IPS-20b (cell line): ENCODE results near the gene KIF2C.

ENCODE experiments used
- H3K27ac ChIP-seq: one replicate; pipeline ENCODE4 v1.5.1; 2013; ENCODE audit warnings: low read length
- H3K27me3 ChIP-seq: 2 replicates; pipeline ENCODE4 v1.6.1; 2013; ENCODE audit warnings: mild to moderate bottlenecking, low read length, inconsistent platforms; ENCODE audit not compliant: insufficient read depth
- H3K36me3 ChIP-seq: 2 replicates; pipeline ENCODE4 v1.6.1; 2013; ENCODE audit warnings: low read depth, mild to moderate bottlenecking, inconsistent platforms, low read length, moderate library complexity; ENCODE audit not compliant: insufficient read depth
- H3K4me1 ChIP-seq: 2 replicates; pipeline ENCODE4 v1.6.1; 2013; ENCODE audit warnings: mild to moderate bottlenecking, control low read depth, inconsistent platforms, low read length, moderate library complexity; ENCODE audit not compliant: insufficient read depth
- H3K4me3 ChIP-seq: 2 replicates; pipeline ENCODE4 v1.5.1; 2013; ENCODE audit warnings: mild to moderate bottlenecking, low read length, inconsistent platforms
- H3K9ac ChIP-seq: 2 replicates; pipeline ENCODE4 v1.6.1; 2013; ENCODE audit warnings: low read depth, mild to moderate bottlenecking, inconsistent platforms, low read length, moderate library complexity
- H3K9me3 ChIP-seq: 2 replicates; pipeline ENCODE4 v1.6.1; 2013; ENCODE audit warnings: mild to moderate bottlenecking, low read depth, low read length, inconsistent platforms; ENCODE audit not compliant: insufficient read depth

The KIF2C gene

GRCh38 chr1:44777969-44778635 lies 38.5 kb downstream of the KIF2C start:
- H3K27ac ChIP-seq: no peak overlapping the region
- H3K9me3 ChIP-seq: no peaks in the 10 kb centered on the region
- peak overlapping the region; percentile 99; the same call in 1 of the 2 replicates for H3K9ac ChIP-seq
- H3K27me3 ChIP-seq: no peaks in the 10 kb centered on the region
- peak overlapping the region; percentile 83; the same call in 1 of the 2 replicates for H3K4me3 ChIP-seq
- H3K4me1 ChIP-seq: peaks cover 4% of the 10 kb centered on the region; the same call in 1 of the 2 replicates
- peaks cover 56% of the 10 kb centered on the region for H3K36me3 ChIP-seq

GRCh38 chr1:44778705-44779576 lies 39.3 kb downstream of the KIF2C start:
- Histone ChIP-seq H3K27ac (no peak overlapping the region), H3K9me3 (no peaks in the 10 kb centered on the region), H3K36me3 (peaks cover 56% of the 10 kb centered on the region), H3K4me1 (peaks cover 8% of the 10 kb centered on the region; the same call in 1 of the 2 replicates), H3K9ac (peak overlapping the region; percentile 99; the same call in 1 of the 2 replicates), H3K4me3 (no peak overlapping the region; the same call in none of the 2 replicates), H3K27me3 (no peaks in the 10 kb centered on the region)

DNA sequence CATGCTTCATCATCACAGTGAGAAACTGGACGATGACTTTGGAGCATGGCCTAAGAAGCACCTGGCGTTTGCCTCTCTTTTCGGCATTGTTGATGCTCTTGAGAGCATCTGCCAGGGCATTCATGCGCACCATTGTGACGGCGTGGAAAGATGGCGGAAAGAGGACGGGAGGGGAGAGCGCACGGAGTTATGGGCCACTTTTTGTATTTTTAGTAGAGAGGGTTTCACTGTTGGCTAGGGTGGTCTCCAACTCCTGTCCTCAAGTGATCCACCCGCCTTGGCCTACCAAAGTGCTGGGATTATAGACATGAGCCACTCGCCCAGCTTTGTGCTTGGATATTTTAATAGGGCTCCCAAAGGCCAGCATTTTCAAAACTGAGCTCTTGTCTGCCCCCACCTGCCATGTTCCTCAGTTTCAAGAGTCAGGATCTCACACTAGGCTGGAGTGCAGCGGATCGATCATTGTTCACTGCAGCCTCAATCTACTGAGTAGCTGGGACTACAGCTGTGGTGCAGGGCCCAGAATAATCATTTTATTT lies 41.0 kb downstream of the KIF2C start:
- peaks cover 56% of the 10 kb centered on the region for H3K36me3 ChIP-seq
- no peak overlapping the region for H3K4me3 ChIP-seq
- H3K27me3 ChIP-seq: peaks cover 13% of the 10 kb centered on the region
- no peaks in the 10 kb centered on the region for H3K9me3 ChIP-seq
- H3K9ac ChIP-seq: no peak overlapping the region
- no peak overlapping the region for H3K27ac ChIP-seq
- H3K4me1 ChIP-seq: peaks cover 11% of the 10 kb centered on the region; the same call in 1 of the 2 replicates

- Histone ChIP-seq H3K9ac (peak overlapping the region; percentile 66; the same call in 1 of the 2 replicates), H3K9me3 (no peaks in the 10 kb centered on the region), H3K36me3 (peaks cover 27% of the 10 kb centered on the region), H3K4me3 (peak overlapping the region; percentile 53), H3K27ac (no peak overlapping the region), H3K4me1 (peaks cover 15% of the 10 kb centered on the region; the same call in 1 of the 2 replicates), H3K27me3 (peaks cover 23% of the 10 kb centered on the region)
These were observed 44.1 kb downstream of the KIF2C start for GRCh38 chr1:44783697-44784093.

- H3K9me3 ChIP-seq: no peaks in the 10 kb centered on the region
- H3K36me3 ChIP-seq: peaks cover 20% of the 10 kb centered on the region
- peaks cover 23% of the 10 kb centered on the region for H3K27me3 ChIP-seq
- no peak overlapping the region for H3K27ac ChIP-seq
- peak overlapping the region; percentile 64 for H3K4me3 ChIP-seq
- H3K4me1 ChIP-seq: peaks cover 15% of the 10 kb centered on the region; the same call in 1 of the 2 replicates
- peak overlapping the region; percentile 72; the same call in 1 of the 2 replicates for H3K9ac ChIP-seq
These were observed 44.7 kb downstream of the KIF2C start for GRCh38 chr1:44784094-44785028.

DNA sequence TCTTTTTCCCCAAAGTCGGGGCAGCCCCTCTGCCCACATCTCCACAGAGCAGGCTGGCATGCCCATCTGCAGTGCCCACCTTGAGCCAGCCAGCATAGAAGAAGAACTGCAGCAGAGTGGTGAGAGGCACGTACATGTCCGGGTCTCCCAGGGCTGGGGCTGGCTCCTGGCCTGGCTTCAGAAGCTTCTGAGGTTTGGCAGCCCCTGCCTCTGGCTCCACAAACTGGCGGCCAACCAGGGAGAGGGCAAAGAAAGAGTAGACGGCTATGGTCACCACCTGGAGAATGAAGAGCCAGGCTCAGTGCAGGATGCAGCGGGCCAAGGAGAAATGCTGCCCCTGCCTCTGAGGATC lies 45.4 kb downstream of the KIF2C start:
- Histone ChIP-seq H3K9ac (no peak overlapping the region), H3K27me3 (peaks cover 23% of the 10 kb centered on the region), H3K36me3 (peaks cover 13% of the 10 kb centered on the region; the same call in 1 of the 2 replicates), H3K9me3 (no peaks in the 10 kb centered on the region), H3K27ac (no peak overlapping the region), H3K4me1 (peaks cover 18% of the 10 kb centered on the region; the same call in 1 of the 2 replicates), H3K4me3 (peak overlapping the region; percentile 64)

DNA sequence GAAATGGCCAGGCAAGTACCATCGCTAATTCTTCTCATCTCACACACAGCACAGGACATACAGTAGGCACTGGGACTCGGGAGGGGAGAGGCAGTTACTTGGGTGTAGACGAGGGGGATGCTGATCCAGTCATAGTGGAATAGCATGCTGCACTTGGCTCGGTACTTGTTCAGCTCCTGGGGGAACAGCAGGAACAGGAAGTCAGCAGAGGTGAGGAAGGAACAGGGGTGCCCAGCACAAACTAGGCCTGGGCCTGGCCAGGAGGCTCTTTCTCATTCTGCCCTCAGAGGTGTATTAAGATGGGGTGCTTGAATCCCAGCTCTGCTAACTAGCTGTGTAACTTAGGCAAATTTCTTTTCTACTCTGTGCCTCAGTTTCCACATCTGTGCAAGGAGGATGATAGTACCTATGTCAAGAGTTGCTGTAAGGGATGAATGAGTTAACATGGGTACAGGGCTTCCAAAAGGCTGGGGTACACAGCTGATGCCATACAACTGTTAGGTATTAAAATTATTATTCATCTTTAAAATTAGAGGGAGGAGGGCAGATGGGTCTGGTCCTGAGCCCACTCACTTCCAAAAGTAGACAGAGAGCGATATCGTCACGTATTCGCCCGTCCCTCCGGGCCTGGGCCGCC lies 46.0 kb downstream of the KIF2C start:
- Histone ChIP-seq H3K9ac (peak overlapping the region; percentile 75; the same call in 1 of the 2 replicates), H3K36me3 (peaks cover 9% of the 10 kb centered on the region; the same call in 1 of the 2 replicates), H3K27me3 (peaks cover 23% of the 10 kb centered on the region), H3K4me3 (peak overlapping the region; percentile 66; the same call in 1 of the 2 replicates), H3K9me3 (no peaks in the 10 kb centered on the region), H3K27ac (no peak overlapping the region), H3K4me1 (peaks cover 18% of the 10 kb centered on the region; the same call in 1 of the 2 replicates)

- H3K27ac ChIP-seq: no peak overlapping the region
- H3K9me3 ChIP-seq: no peaks in the 10 kb centered on the region
- peaks cover 23% of the 10 kb centered on the region for H3K27me3 ChIP-seq
- peak overlapping the region; percentile 75; the same call in 1 of the 2 replicates for H3K9ac ChIP-seq
- H3K36me3 ChIP-seq: peaks cover 3% of the 10 kb centered on the region; the same call in 1 of the 2 replicates
- H3K4me1 ChIP-seq: peaks cover 18% of the 10 kb centered on the region; the same call in 1 of the 2 replicates
- H3K4me3 ChIP-seq: peak overlapping the region; percentile 66
These were observed 46.7 kb downstream of the KIF2C start for GRCh38 chr1:44786138-44786840.

DNA sequence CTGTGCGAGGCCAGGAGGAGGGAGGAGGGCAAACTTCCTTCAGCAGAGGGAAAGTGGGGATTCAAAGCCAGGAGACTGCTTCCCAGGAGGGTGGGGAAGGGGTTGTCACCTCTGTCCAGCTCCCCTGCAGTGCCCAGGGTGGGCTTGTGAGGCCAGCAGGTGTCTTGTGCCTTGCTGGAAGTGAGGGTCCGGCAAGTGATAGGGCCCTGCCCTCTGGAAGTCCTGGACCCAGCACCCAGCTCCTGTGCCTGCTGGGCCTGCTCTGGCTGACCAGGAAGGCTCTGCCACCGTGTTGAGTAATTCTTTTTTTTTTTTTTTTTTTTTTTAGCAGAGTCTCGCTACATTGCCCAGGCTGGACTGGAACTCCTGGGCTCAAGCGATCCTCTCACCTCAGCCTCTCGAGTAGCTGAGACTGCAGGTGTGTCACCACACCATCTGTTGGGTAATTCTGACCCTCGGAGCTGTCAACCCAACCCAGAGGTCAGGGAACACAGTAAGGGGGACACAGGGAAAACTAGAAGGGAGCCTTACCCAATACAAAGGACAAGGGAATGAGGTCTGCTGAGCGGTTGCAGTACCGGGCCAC lies 47.3 kb downstream of the KIF2C start:
- H3K27ac ChIP-seq: no peak overlapping the region
- peaks cover 23% of the 10 kb centered on the region for H3K27me3 ChIP-seq
- no peaks in the 10 kb centered on the region for H3K9me3 ChIP-seq
- H3K4me1 ChIP-seq: peaks cover 18% of the 10 kb centered on the region; the same call in 1 of the 2 replicates
- no peaks in the 10 kb centered on the region for H3K36me3 ChIP-seq
- peak overlapping the region; percentile 75; the same call in 1 of the 2 replicates for H3K9ac ChIP-seq
- peak overlapping the region; percentile 66; the same call in 1 of the 2 replicates for H3K4me3 ChIP-seq
